ENCODE data around the gene SLFN5. TPM values are rescaled to one million over a fixed set of nuclear protein-coding genes. Genes with fewer than 3 reads are reported as not detected.

SLFN5 gene
- total and polyA plus RNA-seq, 10 donors = 3.2 to 110 (median 71.0) TPM

DNA sequence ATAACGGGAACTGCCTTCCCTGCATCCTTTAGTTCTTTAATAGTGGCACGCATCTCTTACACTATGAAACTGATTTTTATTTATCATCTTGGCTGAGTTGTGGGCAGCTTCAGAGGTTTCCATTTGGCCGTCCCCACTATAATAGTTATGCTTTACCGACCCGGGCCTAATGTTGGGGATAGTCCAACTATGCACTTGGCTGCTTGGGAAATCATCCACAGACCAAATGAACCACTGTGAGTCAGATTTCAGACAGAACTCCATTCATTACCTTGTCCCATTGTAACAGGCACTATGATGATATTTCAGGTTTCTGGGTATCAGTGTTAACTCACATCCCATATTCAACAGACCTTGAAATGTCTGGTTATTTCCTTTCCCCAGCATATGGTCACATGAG, 6.1 kb upstream of the SLFN5 start:
- WGBS, 5 donors = 78 to 91% (median 81%) methylated on average over 5 of the region's 5 CpGs
- no peaks in the 10 kb centered on the region for H3K27me3 ChIP-seq (replicated peaks in 1 of 7)
- no peaks in the 10 kb centered on the region for H3K9me3 ChIP-seq
- DNase-seq = no peak
- H3K4me1 ChIP-seq = peaks cover 4 to 75% (median 34%) of the 10 kb centered on the region in 6 donors
- intact Hi-C loops (cut with DNase I; ENCODE audit: low total_unique reads) = no loop called here
- H3K36me3 ChIP-seq = no peaks in the 10 kb centered on the region
- TF ChIP-seq POLR2A (IDR thresholded peaks at IDR 0.05) (no peak), POLR2AphosphoS5 (IDR thresholded peaks at IDR 0.05) (no peak)
- TF ChIP-seq, protein P1, sequence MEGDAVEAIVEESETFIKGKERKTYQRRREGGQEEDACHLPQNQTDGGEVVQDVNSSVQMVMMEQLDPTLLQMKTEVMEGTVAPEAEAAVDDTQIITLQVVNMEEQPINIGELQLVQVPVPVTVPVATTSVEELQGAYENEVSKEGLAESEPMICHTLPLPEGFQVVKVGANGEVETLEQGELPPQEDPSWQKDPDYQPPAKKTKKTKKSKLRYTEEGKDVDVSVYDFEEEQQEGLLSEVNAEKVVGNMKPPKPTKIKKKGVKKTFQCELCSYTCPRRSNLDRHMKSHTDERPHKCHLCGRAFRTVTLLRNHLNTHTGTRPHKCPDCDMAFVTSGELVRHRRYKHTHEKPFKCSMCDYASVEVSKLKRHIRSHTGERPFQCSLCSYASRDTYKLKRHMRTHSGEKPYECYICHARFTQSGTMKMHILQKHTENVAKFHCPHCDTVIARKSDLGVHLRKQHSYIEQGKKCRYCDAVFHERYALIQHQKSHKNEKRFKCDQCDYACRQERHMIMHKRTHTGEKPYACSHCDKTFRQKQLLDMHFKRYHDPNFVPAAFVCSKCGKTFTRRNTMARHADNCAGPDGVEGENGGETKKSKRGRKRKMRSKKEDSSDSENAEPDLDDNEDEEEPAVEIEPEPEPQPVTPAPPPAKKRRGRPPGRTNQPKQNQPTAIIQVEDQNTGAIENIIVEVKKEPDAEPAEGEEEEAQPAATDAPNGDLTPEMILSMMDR (IDR thresholded peaks at IDR 0.05 in 8 of 11, conservative IDR thresholded peaks at IDR 0.05 in 3 of 11) = no peak
- no peak overlapping the region for H3K4me3 ChIP-seq
- peak overlapping the region in 2 of 8 donors; percentile 18 to 38 for H3K27ac ChIP-seq

DNA sequence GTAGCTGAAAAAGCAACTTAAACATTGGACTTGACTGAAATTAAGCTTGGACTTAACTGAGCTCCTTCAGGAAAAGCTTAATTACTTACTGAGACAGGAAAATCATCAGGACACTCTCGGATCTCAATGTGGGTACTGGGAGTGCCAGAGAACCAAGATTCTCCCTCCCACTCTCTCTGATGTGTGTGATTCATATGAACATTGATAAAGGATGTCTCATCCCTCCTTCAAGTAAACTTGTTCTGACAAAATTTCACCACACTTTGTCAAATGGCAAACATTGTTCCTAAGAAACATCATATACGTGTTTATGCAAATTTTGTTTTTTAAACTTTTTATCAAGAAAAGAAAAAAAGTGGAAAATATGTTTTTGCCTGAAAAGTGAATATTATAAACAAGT, 4.1 kb upstream of the SLFN5 start:
- H3K27me3 ChIP-seq (replicated peaks in 1 of 7) = no peaks in the 10 kb centered on the region

DNA sequence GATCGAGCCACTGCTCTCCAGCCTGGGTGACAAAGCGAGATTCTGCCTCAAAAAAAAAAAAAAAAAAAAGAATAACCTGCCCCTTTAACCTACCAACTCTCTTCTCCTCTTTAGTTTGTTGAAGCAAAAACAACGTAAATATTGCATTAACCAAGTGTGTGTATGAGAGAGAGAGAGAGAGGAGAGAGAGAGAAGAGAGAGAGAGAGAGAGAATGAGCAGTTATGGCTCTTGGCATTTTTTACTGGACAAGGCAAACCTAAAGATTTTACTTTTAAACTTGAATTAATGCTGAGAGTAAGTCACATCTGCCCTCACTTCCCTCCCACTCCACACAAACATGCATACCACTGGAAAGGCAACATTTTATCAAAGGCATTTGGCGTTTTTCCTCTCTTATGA, 3.0 kb upstream of the SLFN5 start:
- Histone ChIP-seq H3K4me3 (peak overlapping the region in 3 of 8 donors; percentile 6 to 78 (median 74)), H3K9me3 (no peaks in the 10 kb centered on the region), H3K36me3 (no peaks in the 10 kb centered on the region), H3K4me1 (peaks cover 11 to 85% (median 46%) of the 10 kb centered on the region in 6 donors), H3K27ac (peak overlapping the region in 5 of 8 donors; percentile 17 to 95 (median 95)), H3K27me3 (replicated peaks in 1 of 7) (no peaks in the 10 kb centered on the region)
- 62 to 82% (median 77%) methylated on average over 4 of the region's 4 CpGs for WGBS, 5 donors
- no peak for DNase-seq
- intact Hi-C loops (cut with DNase I; ENCODE audit: low total_unique reads) = loop anchor here (10.0 kb wide), 2 partner anchors 65 to 295 kb away; partner anchors contain the start of gene SLFN12L
- TF ChIP-seq POLR2AphosphoS5 (IDR thresholded peaks at IDR 0.05) (no peak), POLR2A (IDR thresholded peaks at IDR 0.05) (no peak)
- TF ChIP-seq, protein P1 (IDR thresholded peaks at IDR 0.05 in 8 of 11, conservative IDR thresholded peaks at IDR 0.05 in 3 of 11) = no peak

More for the DNA sequence above, 4.1 kb upstream of the SLFN5 start:
- DNase-seq = no peak
- WGBS, 5 donors = 64 to 78% (median 73%) methylated on average over 2 of the region's 2 CpGs
- TF ChIP-seq, protein P1 (IDR thresholded peaks at IDR 0.05 in 8 of 11, conservative IDR thresholded peaks at IDR 0.05 in 3 of 11) = no peak
- no peak for TF ChIP-seq POLR2AphosphoS5 (IDR thresholded peaks at IDR 0.05)
- TF ChIP-seq POLR2A (IDR thresholded peaks at IDR 0.05) = no peak
- H3K4me3 ChIP-seq = peak overlapping the region in 1 of 8 donors; percentile 41
- H3K27ac ChIP-seq = peak overlapping the region in 4 of 8 donors; percentile 18 to 95 (median 95)
- no peaks in the 10 kb centered on the region for H3K36me3 ChIP-seq
- no peaks in the 10 kb centered on the region for H3K9me3 ChIP-seq
- H3K4me1 ChIP-seq = peaks cover 4 to 75% (median 36%) of the 10 kb centered on the region in 6 donors
- intact Hi-C loops (cut with DNase I; ENCODE audit: low total_unique reads) = no loop called here

DNA sequence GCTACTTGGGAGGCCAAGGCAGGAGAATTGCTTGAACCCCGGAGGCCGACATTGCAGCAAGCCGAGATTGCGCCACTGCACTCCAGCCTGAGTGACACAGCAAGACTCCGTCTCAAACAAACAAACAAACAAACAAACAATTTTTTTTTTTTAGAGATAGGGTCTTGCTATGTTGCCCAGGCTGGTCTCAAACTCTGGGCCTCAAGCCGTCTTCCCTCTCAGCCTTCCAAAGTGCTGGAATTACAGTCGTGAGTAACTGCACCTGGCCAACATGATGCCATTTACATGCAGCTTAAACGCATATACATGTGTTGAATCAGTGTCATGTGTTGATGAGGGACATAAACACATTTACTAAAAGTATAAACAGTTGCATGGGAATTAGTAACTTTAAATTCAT, 2.0 kb upstream of the SLFN5 start:
- peak overlapping the region; percentile 60 to 83 (median 77) for H3K4me3 ChIP-seq
- H3K27me3 ChIP-seq (replicated peaks in 1 of 7) = no peaks in the 10 kb centered on the region
- peaks cover 20 to 91% (median 50%) of the 10 kb centered on the region in 6 donors for H3K4me1 ChIP-seq
- TF ChIP-seq, protein P1 (IDR thresholded peaks at IDR 0.05 in 8 of 11, conservative IDR thresholded peaks at IDR 0.05 in 3 of 11) = no peak
- WGBS, 5 donors = 85 to 95% (median 91%) methylated on average over 8 of the region's 8 CpGs
- no peaks in the 10 kb centered on the region for H3K9me3 ChIP-seq
- DNase-seq = no peak
- intact Hi-C loops (cut with DNase I; ENCODE audit: low total_unique reads) = loop anchor here (10.0 kb wide), 2 partner anchors 66 to 294 kb away; partner anchors contain the start of gene SLFN12L
- H3K36me3 ChIP-seq = no peaks in the 10 kb centered on the region
- peak overlapping the region in 6 of 8 donors; percentile 94 to 97 (median 95) for H3K27ac ChIP-seq

Measured in spleen (tissue), 11 donors.